CD14-positive monocyte (primary cell): ENCODE results near the gene TMEM132D. TPM values are rescaled to one million over a fixed set of nuclear protein-coding genes. Genes with fewer than 3 reads are reported as not detected.

Source experiments
- DNase-seq, 3 donors: peaks; one replicate each; pipeline ENCODE4 v3.0.0-alpha.2; 2011 to 2022
- H2AFZ ChIP-seq: 2 replicates; pipeline ENCODE4 v1.6.0; 2012; ENCODE audit warnings: mild to moderate bottlenecking, low read depth, low read length, inconsistent platforms; ENCODE audit not compliant: insufficient read depth, poor library complexity, severe bottlenecking
- H3K27ac ChIP-seq, 2 donors: 1 replicate in 1 of 2; 2 replicates in 1 of 2; pipeline ENCODE4 v1.5.1; 2012 to 2013; ENCODE audit warnings: low read length in 2 of 2, control low read depth in 1 of 2, inconsistent platforms in 1 of 2, low read depth in 1 of 2, mild to moderate bottlenecking in 1 of 2
- H3K27me3 ChIP-seq, 2 donors: one replicate each; pipeline versions ENCODE4 v1.6.0 to v1.6.1; 2011 to 2013; ENCODE audit warnings: low read length in 2 of 2; ENCODE audit not compliant: control insufficient read depth in 2 of 2, insufficient read depth in 2 of 2
- H3K36me3 ChIP-seq, 2 donors: replicated peaks in 1 of 2; 1 replicate in 1 of 2; 2 replicates in 1 of 2; pipeline versions ENCODE4 v1.5.1 to v1.6.1; 2012 to 2013; ENCODE audit warnings: low read length in 2 of 2, control low read depth in 1 of 2, inconsistent platforms in 1 of 2, mild to moderate bottlenecking in 1 of 2; ENCODE audit not compliant: insufficient read depth in 2 of 2, control insufficient read depth in 1 of 2
- H3K4me1 ChIP-seq, 2 donors: 1 replicate in 1 of 2; 2 replicates in 1 of 2; pipeline versions ENCODE4 v1.5.1 to v1.6.1; 2012 to 2013; ENCODE audit warnings: low read length in 2 of 2, control low read depth in 1 of 2, inconsistent platforms in 1 of 2, mild to moderate bottlenecking in 1 of 2, moderate library complexity in 1 of 2; ENCODE audit not compliant: insufficient read depth in 2 of 2, control insufficient read depth in 1 of 2
- H3K4me2 ChIP-seq: replicated peaks from 2 replicates; pipeline ENCODE3; 2012; ENCODE audit warnings: low read length, moderate library complexity, mild to moderate bottlenecking; ENCODE audit not compliant: poor library complexity, severe bottlenecking; ENCODE audit errors: extremely low read depth
- H3K4me3 ChIP-seq, 3 experiments: fragments of 200-600 bp in 1 of 3; sonication (generic) in 1 of 3; replicated peaks in 1 of 3; 1 replicate in 2 of 3; 2 replicates in 1 of 3; pipeline ENCODE4 v1.5.1; 2011 to 2013; ENCODE audit warnings: low read length in 3 of 3, mild to moderate bottlenecking in 3 of 3, control low read depth in 2 of 3, low read depth in 2 of 3, inconsistent platforms in 1 of 3, moderate library complexity in 1 of 3
- H3K79me2 ChIP-seq: 2 replicates; pipeline ENCODE4 v1.6.0; 2012; ENCODE audit warnings: mild to moderate bottlenecking, control low read depth, inconsistent platforms, low read length, moderate library complexity; ENCODE audit not compliant: insufficient read depth
- H3K9ac ChIP-seq: 2 replicates; pipeline ENCODE4 v1.6.0; 2017; ENCODE audit warnings: low read length, mild to moderate bottlenecking; ENCODE audit not compliant: insufficient read depth, poor library complexity, severe bottlenecking
- H3K9me3 ChIP-seq, 2 donors: replicated peaks in 1 of 2; 1 replicate in 1 of 2; 2 replicates in 1 of 2; pipeline versions ENCODE4 v1.5.1 to v1.6.1; 2012 to 2013; ENCODE audit warnings: low read length in 2 of 2, control low read depth in 1 of 2; ENCODE audit not compliant: control insufficient read depth in 1 of 2, insufficient read depth in 1 of 2
- H4K20me1 ChIP-seq: 2 replicates; pipeline ENCODE4 v1.6.0; 2012; ENCODE audit warnings: mild to moderate bottlenecking, low read length, control low read depth, moderate library complexity; ENCODE audit not compliant: insufficient read depth
- H3K27ac Mint-ChIP-seq, 7 donors: one replicate each; pipeline ENCODE4 v1.8.0; 2020; ENCODE audit warnings: mild to moderate bottlenecking in 7 of 7, mixed read lengths in 7 of 7, moderate library complexity in 6 of 7, inconsistent platforms in 2 of 7
- H3K27me3 Mint-ChIP-seq, 3 donors: one replicate each; pipeline ENCODE4 v1.8.0; 2021 to 2022; ENCODE audit warnings: low read depth in 3 of 3, mild to moderate bottlenecking in 3 of 3, mixed read lengths in 3 of 3, moderate library complexity in 3 of 3, inconsistent platforms in 1 of 3
- H3K36me3 Mint-ChIP-seq, 2 donors: one replicate each; pipeline ENCODE4 v1.8.0; 2020; ENCODE audit warnings: mixed read lengths in 2 of 2, inconsistent platforms in 1 of 2, mild to moderate bottlenecking in 1 of 2
- H3K4me1 Mint-ChIP-seq: one replicate; pipeline ENCODE4 v1.8.0; 2020; ENCODE audit warnings: mild to moderate bottlenecking, mixed read lengths
- H3K4me3 Mint-ChIP-seq, 2 donors: one replicate each; pipeline ENCODE4 v1.8.0; 2020; ENCODE audit warnings: mild to moderate bottlenecking in 2 of 2, mixed read lengths in 2 of 2, moderate library complexity in 1 of 2
- H3K9me3 Mint-ChIP-seq, 7 donors: one replicate each; pipeline ENCODE4 v1.8.0; 2020 to 2022; ENCODE audit warnings: mixed read lengths in 7 of 7, mild to moderate bottlenecking in 6 of 7, moderate library complexity in 6 of 7, inconsistent platforms in 2 of 7
- WGBS: methylation state at CpG from one replicate; pipeline ENCODE4 v1.1.5; 2013; ENCODE audit warnings: missing lambda C conversion rate; ENCODE audit not compliant: insufficient coverage; 5-methylcytosine and 5-hydroxymethylcytosine counted together
- intact Hi-C, 2 donors: fragments of 100-400 bp; cut with micrococcal nuclease; formaldehyde crosslinking; loops; one replicate each; pipeline versions ENCODE4 v1.15.0 to v1.15.1; 2023
- polyA plus RNA-seq, 3 donors: library from polyadenylated mRNA; depleted of rRNA in 1 of 3; unstranded in 2 of 3; stranded (reverse) in 1 of 3; fragments of 300-500 nt in 2 of 3; fragments of >200 nt in 1 of 3; fragmentation: Illumina TruSeq in 2 of 3; gene quantifications; 1 replicate in 2 of 3; 2 replicates in 1 of 3; pipeline ENCODE4 v1.2.3, GENCODE V29; 2012 to 2021
- TF ChIP-seq, protein P1 (sequence below): fragments of 200-600 bp; IDR thresholded peaks from one replicate; pipeline ENCODE4 v1.8.0; 2022; ENCODE audit warnings: antibody characterized with exemption, mild to moderate bottlenecking

The TMEM132D gene
- polyA plus RNA-seq, 3 donors, result 0.04 TPM; not detected in 2

DNA sequence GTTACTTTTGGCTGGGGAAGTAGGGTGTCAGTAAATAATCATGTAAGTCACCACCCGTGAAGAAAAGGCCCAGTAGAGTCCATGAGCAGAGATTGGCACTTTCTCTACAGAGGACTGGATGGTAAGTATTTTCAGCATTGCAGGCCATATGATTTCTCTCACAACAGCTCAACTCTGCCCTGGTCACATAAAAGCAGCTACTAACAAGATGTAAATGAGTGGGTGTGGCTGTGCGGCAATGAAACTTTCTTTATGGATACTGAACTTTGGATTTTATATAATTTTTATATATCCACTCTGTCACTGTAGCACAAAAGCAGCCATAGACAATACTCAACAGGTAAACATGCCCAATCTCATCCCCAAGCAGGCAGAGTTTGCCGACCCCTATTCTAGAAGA lies 706.9 kb downstream of the TMEM132D start:
- Mint-ChIP-seq H3K4me1 (no peaks in the 10 kb centered on the region), H3K27me3 (peaks cover 0 to 3% (median 0%) of the 10 kb centered on the region in 3 donors), H3K9me3 (peaks cover 0 to 19% (median 8%) of the 10 kb centered on the region in 7 donors), H3K4me3 (no peak overlapping the region), H3K27ac (no peak overlapping the region), H3K36me3 (no peaks in the 10 kb centered on the region)
- intact Hi-C loops, result no loop called here
- H3K27ac ChIP-seq, result no peak overlapping the region
- no peaks in the 10 kb centered on the region for H3K36me3 ChIP-seq
- H3K9me3 ChIP-seq, result peaks cover 8 to 11% of the 10 kb centered on the region in 2 donors
- H3K4me2 ChIP-seq, result no peak overlapping the region
- no peaks in the 10 kb centered on the region for H4K20me1 ChIP-seq
- DNase-seq, result no peak
- TF ChIP-seq, protein P1, sequence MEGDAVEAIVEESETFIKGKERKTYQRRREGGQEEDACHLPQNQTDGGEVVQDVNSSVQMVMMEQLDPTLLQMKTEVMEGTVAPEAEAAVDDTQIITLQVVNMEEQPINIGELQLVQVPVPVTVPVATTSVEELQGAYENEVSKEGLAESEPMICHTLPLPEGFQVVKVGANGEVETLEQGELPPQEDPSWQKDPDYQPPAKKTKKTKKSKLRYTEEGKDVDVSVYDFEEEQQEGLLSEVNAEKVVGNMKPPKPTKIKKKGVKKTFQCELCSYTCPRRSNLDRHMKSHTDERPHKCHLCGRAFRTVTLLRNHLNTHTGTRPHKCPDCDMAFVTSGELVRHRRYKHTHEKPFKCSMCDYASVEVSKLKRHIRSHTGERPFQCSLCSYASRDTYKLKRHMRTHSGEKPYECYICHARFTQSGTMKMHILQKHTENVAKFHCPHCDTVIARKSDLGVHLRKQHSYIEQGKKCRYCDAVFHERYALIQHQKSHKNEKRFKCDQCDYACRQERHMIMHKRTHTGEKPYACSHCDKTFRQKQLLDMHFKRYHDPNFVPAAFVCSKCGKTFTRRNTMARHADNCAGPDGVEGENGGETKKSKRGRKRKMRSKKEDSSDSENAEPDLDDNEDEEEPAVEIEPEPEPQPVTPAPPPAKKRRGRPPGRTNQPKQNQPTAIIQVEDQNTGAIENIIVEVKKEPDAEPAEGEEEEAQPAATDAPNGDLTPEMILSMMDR, result no peak
- no peak overlapping the region for H3K9ac ChIP-seq
- H3K79me2 ChIP-seq, result no peaks in the 10 kb centered on the region
- no peaks in the 10 kb centered on the region for H3K27me3 ChIP-seq
- no peak overlapping the region for H3K4me3 ChIP-seq
- H3K4me1 ChIP-seq, result no peaks in the 10 kb centered on the region
- no peak overlapping the region for H2AFZ ChIP-seq
- 80% methylated on average over 1 of the region's 3 CpGs for WGBS

DNA sequence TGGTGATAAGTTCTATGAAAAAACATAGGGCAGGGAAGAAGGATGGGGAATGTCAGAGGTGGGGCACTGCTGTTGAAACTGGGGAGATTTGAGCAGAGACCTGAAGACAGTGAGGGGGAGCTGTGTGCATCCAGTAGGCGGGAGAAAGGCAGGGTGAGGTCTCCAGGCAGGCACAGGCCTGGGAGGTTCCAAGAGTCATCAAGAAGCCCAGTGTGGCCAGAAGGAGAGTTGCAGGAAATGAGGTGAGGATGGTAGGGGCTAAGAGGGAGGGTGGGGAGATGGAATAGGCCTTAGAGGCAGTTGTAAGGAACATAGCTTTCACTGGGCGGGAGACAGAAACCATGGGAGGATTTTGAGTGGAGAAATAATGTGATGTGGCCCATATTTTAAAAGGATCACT lies 708.7 kb downstream of the TMEM132D start:
- H3K4me1 ChIP-seq, result no peaks in the 10 kb centered on the region
- H3K4me3 ChIP-seq, result no peak overlapping the region
- peaks cover 0 to 11% (median 8%) of the 10 kb centered on the region in 7 donors for H3K9me3 Mint-ChIP-seq
- H3K4me1 Mint-ChIP-seq, result no peaks in the 10 kb centered on the region
- no peak overlapping the region for H2AFZ ChIP-seq
- WGBS, result 100% methylated on average over 2 of the region's 2 CpGs
- no peak overlapping the region for H3K27ac Mint-ChIP-seq
- no peaks in the 10 kb centered on the region for H3K36me3 Mint-ChIP-seq
- no peak overlapping the region for H3K4me2 ChIP-seq
- TF ChIP-seq, protein P1, result no peak
- H3K27me3 Mint-ChIP-seq, result no peaks in the 10 kb centered on the region
- intact Hi-C loops, result no loop called here
- no peak overlapping the region for H3K4me3 Mint-ChIP-seq
- H3K27me3 ChIP-seq, result no peaks in the 10 kb centered on the region
- no peak for DNase-seq
- no peak overlapping the region for H3K9ac ChIP-seq
- H3K79me2 ChIP-seq, result no peaks in the 10 kb centered on the region
- no peak overlapping the region for H3K27ac ChIP-seq
- H3K36me3 ChIP-seq, result no peaks in the 10 kb centered on the region
- H4K20me1 ChIP-seq, result no peaks in the 10 kb centered on the region
- H3K9me3 ChIP-seq, result peaks cover 8 to 9% of the 10 kb centered on the region in 2 donors
